HepG2 (cell line): ENCODE data around the gene STX8. TPM values are rescaled to one million over a fixed set of nuclear protein-coding genes. Genes with fewer than 3 reads are reported as not detected.
A peak's percentile ranks its signal among the peaks of the same experiment; 100 is the strongest.

Source experiments
- BRCA1 ChIP-seq: sonication (generic); formaldehyde crosslinking; IDR thresholded peaks from 2 replicates; pipeline ENCODE4 v1.4.0; 2020; ENCODE audit warnings: missing genetic modification reagents
- CTCF ChIP-seq: sonication (generic); formaldehyde crosslinking; IDR thresholded peaks from 2 replicates; pipeline ENCODE4 v1.5.0; 2020; ENCODE audit warnings: mild to moderate bottlenecking, missing genetic modification reagents, moderate library complexity
- FOXK1 ChIP-seq: sonication (generic); formaldehyde crosslinking; IDR thresholded peaks from 2 replicates; pipeline ENCODE4 v1.4.0; 2020; ENCODE audit warnings: low read depth, missing genetic modification reagents, borderline replicate concordance
- GZF1 ChIP-seq: sonication (generic); formaldehyde crosslinking; IDR thresholded peaks from 2 replicates; pipeline ENCODE4 v1.5.1; 2020; ENCODE audit warnings: mild to moderate bottlenecking, missing genetic modification reagents
- MNT ChIP-seq: fragments of 450-650 bp; IDR thresholded peaks from 2 replicates; pipeline ENCODE4 v1.6.1; 2016
- NCOA2 ChIP-seq: sonication (generic); formaldehyde crosslinking; IDR thresholded peaks from 2 replicates; pipeline ENCODE4 v1.8.0; 2022; ENCODE audit warnings: inconsistent platforms
- RCOR2 ChIP-seq: IDR thresholded peaks from 2 replicates; pipeline ENCODE4 v1.6.1; 2016; ENCODE audit warnings: missing biosample characterization, missing genetic modification reagents
- SKIL ChIP-seq: sonication (generic); formaldehyde crosslinking; IDR thresholded peaks from 2 replicates; pipeline ENCODE4 v1.8.0; 2022; ENCODE audit warnings: missing genetic modification reagents, mild to moderate bottlenecking, moderate library complexity, borderline replicate concordance
- SP140L ChIP-seq: sonication (generic); formaldehyde crosslinking; IDR thresholded peaks from 2 replicates; pipeline ENCODE4 v1.4.0; 2020; ENCODE audit warnings: missing genetic modification reagents, borderline replicate concordance
- YEATS4 ChIP-seq: sonication (generic); formaldehyde crosslinking; IDR thresholded peaks from 2 replicates; pipeline ENCODE4 v1.4.0; 2020; ENCODE audit warnings: missing genetic modification reagents, borderline replicate concordance
- ZBTB21 ChIP-seq: sonication (generic); formaldehyde crosslinking; IDR thresholded peaks from 2 replicates; pipeline ENCODE4 v1.4.0; 2020; ENCODE audit warnings: missing genetic modification reagents
- ZFP37 ChIP-seq: sonication (generic); formaldehyde crosslinking; IDR thresholded peaks from 2 replicates; pipeline ENCODE4 v1.4.0; 2020; ENCODE audit warnings: missing genetic modification reagents, borderline replicate concordance
- ZNF256 ChIP-seq: sonication (generic); formaldehyde crosslinking; conservative IDR thresholded peaks from 2 replicates; pipeline ENCODE4 v1.4.0; 2020; ENCODE audit warnings: missing genetic modification reagents
- ZNF644 ChIP-seq: IDR thresholded peaks from 2 replicates; pipeline ENCODE4 v1.6.1; 2016; ENCODE audit warnings: low read depth
- ZNF841 ChIP-seq: sonication (generic); formaldehyde crosslinking; IDR thresholded peaks from 2 replicates; pipeline ENCODE4 v1.8.1; 2023; ENCODE audit warnings: missing genetic modification reagents, borderline replicate concordance
- ZSCAN22 ChIP-seq: sonication (generic); formaldehyde crosslinking; IDR thresholded peaks from 2 replicates; pipeline ENCODE4 v1.4.0; 2020; ENCODE audit warnings: mild to moderate bottlenecking, missing genetic modification reagents
- polyA plus RNA-seq, 8 experiments: library from polyadenylated mRNA; depleted of rRNA in 3 of 8; stranded (reverse) in 7 of 8; unstranded in 1 of 8; fragments of >200 nt; fragmentation: Illumina TruSeq in 4 of 8; extraction: Trizol in 4 of 8; gene quantifications; 2 replicates each; pipeline versions ENCODE4 v1.2.1 to v1.2.3, GENCODE V29; 2011 to 2016; ENCODE audit warnings: low read depth in 4 of 8, missing spikeins in 1 of 8, mixed read lengths in 1 of 8; ENCODE audit not compliant: insufficient read depth in 1 of 8
- total RNA-seq, 5 experiments: library from RNA; depleted of rRNA; stranded (reverse); fragments of >200 nt; fragmentation: Illumina TruSeq; extraction: Trizol; gene quantifications; 2 replicates each; pipeline ENCODE4 v1.2.3, GENCODE V29; 2016; ENCODE audit warnings: low read depth in 1 of 5
- TF ChIP-seq, protein P1 (sequence below): IDR thresholded peaks from 2 replicates; pipeline ENCODE4 v1.6.1; 2016; ENCODE audit warnings: low read depth
- TF ChIP-seq, protein P2 (sequence below), 2 experiments: IDR thresholded peaks; 2 replicates each; pipeline ENCODE4 v1.6.1; 2011 to 2012; ENCODE audit warnings: low read length in 2 of 2, borderline replicate concordance in 1 of 2, low read depth in 1 of 2, mild to moderate bottlenecking in 1 of 2, moderate library complexity in 1 of 2
- TF ChIP-seq, protein P3 (sequence below): sonication (generic); formaldehyde crosslinking; IDR thresholded peaks from 2 replicates; pipeline ENCODE4 v1.4.0; 2020; ENCODE audit warnings: mild to moderate bottlenecking, missing genetic modification reagents

STX8 gene
- total and polyA plus RNA-seq, 2 of the 13 experiments (the other 11 are each of a cell fraction or from before 2014, with no cell fraction given) = 36.4 to 53.6 TPM

- no peak for TF ChIP-seq CTCF
- TF ChIP-seq, protein P1, sequence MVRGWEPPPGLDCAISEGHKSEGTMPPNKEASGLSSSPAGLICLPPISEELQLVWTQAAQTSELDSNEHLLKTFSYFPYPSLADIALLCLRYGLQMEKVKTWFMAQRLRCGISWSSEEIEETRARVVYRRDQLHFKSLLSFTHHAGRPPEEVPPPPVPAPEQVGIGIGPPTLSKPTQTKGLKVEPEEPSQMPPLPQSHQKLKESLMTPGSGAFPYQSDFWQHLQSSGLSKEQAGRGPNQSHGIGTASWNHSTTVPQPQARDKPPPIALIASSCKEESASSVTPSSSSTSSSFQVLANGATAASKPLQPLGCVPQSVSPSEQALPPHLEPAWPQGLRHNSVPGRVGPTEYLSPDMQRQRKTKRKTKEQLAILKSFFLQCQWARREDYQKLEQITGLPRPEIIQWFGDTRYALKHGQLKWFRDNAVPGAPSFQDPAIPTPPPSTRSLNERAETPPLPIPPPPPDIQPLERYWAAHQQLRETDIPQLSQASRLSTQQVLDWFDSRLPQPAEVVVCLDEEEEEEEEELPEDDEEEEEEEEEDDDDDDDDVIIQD = peak; percentile 40; the same call in 1 of the 2 replicates
- TF ChIP-seq ZSCAN22 (CRISPR knock-in tag) = no peak
- no peak for TF ChIP-seq SKIL
- TF ChIP-seq GZF1 = no peak
- no peak for TF ChIP-seq ZFP37 (CRISPR knock-in tag)
- TF ChIP-seq, protein P2, sequence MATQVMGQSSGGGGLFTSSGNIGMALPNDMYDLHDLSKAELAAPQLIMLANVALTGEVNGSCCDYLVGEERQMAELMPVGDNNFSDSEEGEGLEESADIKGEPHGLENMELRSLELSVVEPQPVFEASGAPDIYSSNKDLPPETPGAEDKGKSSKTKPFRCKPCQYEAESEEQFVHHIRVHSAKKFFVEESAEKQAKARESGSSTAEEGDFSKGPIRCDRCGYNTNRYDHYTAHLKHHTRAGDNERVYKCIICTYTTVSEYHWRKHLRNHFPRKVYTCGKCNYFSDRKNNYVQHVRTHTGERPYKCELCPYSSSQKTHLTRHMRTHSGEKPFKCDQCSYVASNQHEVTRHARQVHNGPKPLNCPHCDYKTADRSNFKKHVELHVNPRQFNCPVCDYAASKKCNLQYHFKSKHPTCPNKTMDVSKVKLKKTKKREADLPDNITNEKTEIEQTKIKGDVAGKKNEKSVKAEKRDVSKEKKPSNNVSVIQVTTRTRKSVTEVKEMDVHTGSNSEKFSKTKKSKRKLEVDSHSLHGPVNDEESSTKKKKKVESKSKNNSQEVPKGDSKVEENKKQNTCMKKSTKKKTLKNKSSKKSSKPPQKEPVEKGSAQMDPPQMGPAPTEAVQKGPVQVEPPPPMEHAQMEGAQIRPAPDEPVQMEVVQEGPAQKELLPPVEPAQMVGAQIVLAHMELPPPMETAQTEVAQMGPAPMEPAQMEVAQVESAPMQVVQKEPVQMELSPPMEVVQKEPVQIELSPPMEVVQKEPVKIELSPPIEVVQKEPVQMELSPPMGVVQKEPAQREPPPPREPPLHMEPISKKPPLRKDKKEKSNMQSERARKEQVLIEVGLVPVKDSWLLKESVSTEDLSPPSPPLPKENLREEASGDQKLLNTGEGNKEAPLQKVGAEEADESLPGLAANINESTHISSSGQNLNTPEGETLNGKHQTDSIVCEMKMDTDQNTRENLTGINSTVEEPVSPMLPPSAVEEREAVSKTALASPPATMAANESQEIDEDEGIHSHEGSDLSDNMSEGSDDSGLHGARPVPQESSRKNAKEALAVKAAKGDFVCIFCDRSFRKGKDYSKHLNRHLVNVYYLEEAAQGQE (IDR thresholded peaks at IDR 0.05; ENCODE audit: borderline replicate concordance in 1 of 2, low read depth in 1 of 2, low read length in 2 of 2) = no peak
- TF ChIP-seq BRCA1 (CRISPR knock-in tag) = no peak
- no peak for TF ChIP-seq YEATS4 (CRISPR knock-in tag)
- TF ChIP-seq RCOR2 (CRISPR knock-in tag) = no peak
- TF ChIP-seq ZBTB21 = peak; percentile 45; the same call in 1 of the 2 replicates
- TF ChIP-seq FOXK1 = no peak
- no peak for TF ChIP-seq ZNF644
- TF ChIP-seq, protein P3, sequence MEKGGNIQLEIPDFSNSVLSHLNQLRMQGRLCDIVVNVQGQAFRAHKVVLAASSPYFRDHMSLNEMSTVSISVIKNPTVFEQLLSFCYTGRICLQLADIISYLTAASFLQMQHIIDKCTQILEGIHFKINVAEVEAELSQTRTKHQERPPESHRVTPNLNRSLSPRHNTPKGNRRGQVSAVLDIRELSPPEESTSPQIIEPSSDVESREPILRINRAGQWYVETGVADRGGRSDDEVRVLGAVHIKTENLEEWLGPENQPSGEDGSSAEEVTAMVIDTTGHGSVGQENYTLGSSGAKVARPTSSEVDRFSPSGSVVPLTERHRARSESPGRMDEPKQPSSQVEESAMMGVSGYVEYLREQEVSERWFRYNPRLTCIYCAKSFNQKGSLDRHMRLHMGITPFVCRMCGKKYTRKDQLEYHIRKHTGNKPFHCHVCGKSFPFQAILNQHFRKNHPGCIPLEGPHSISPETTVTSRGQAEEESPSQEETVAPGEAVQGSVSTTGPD = no peak
- no peak for TF ChIP-seq NCOA2 (CRISPR knock-in tag)
- TF ChIP-seq SP140L (CRISPR knock-in tag) = no peak
- no peak for TF ChIP-seq MNT
- TF ChIP-seq ZNF841 (CRISPR knock-in tag) = no peak
- no peak for TF ChIP-seq ZNF256
Measured at GRCh38 chr17:9473711-9474110, 101.9 kb downstream of the STX8 start (continued).
